Neural progenitor cell (in vitro differentiated cells): Measurements from ENCODE around the gene SUPT7L.

Source experiments
- EZH2 ChIP-seq: fragments of 200-600 bp; sonication (generic); IDR thresholded peaks from 2 replicates; pipeline ENCODE4 v1.6.1; 2017; ENCODE audit warnings: antibody characterized with exemption, mild to moderate bottlenecking, moderate library complexity
- TF ChIP-seq, protein P1 (sequence below): fragments of 200-600 bp; sonication (generic); IDR thresholded peaks from 2 replicates; pipeline ENCODE4 v1.5.1; 2017; ENCODE audit warnings: antibody characterized with exemption, mild to moderate bottlenecking

- TF ChIP-seq, protein P1, sequence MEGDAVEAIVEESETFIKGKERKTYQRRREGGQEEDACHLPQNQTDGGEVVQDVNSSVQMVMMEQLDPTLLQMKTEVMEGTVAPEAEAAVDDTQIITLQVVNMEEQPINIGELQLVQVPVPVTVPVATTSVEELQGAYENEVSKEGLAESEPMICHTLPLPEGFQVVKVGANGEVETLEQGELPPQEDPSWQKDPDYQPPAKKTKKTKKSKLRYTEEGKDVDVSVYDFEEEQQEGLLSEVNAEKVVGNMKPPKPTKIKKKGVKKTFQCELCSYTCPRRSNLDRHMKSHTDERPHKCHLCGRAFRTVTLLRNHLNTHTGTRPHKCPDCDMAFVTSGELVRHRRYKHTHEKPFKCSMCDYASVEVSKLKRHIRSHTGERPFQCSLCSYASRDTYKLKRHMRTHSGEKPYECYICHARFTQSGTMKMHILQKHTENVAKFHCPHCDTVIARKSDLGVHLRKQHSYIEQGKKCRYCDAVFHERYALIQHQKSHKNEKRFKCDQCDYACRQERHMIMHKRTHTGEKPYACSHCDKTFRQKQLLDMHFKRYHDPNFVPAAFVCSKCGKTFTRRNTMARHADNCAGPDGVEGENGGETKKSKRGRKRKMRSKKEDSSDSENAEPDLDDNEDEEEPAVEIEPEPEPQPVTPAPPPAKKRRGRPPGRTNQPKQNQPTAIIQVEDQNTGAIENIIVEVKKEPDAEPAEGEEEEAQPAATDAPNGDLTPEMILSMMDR, result no peak
- no peak for TF ChIP-seq EZH2
Measured at GRCh38 chr2:27672723-27673486, 9.5 kb upstream of the SUPT7L start.
